Activated CD4-positive, CD25-positive, alpha-beta regulatory T cell treated with anti-CD3 and anti-CD28 coated beads, Interleukin-2, amount 50 U/mL, for 24 hours (primary cell): ENCODE results near the gene TAF11L2.
"Not testable (repeated sequence)": the region's sequence is repeated elsewhere in the genome, so short reads cannot be mapped to it uniquely, and the experiment has no call there.

Experiments
- ATAC-seq, 2 donors: fragments of 150-1000 bp; cut with Tn5 transposase; one replicate each; pipeline ENCODE4 v1.10.0; 2021; ENCODE audit warnings: mild to moderate bottlenecking in 1 of 2, moderate library complexity in 1 of 2

The TAF11L2 gene

GRCh38 chr5:17497931-17498330 is at the start of gene TAF11L2:
TSS of gene TAF11L2 (plus strand) at chr5:17498231.
- ATAC-seq: not testable (repeated sequence)

- ATAC-seq: no peak
Observed at GRCh38 chr5:17448877-17449276, 49.2 kb upstream of the TAF11L2 start.

GRCh38 chr5:17452936-17453335 is 45.1 kb upstream of the TAF11L2 start:
- ATAC-seq: no peak

GRCh38 chr5:17455942-17456341 is 42.1 kb upstream of the TAF11L2 start:
- no peak for ATAC-seq

- no peak for ATAC-seq
Observed at GRCh38 chr5:17461793-17462192, 36.2 kb upstream of the TAF11L2 start.

GRCh38 chr5:17463653-17464052 is 34.4 kb upstream of the TAF11L2 start:
- no peak for ATAC-seq

GRCh38 chr5:17470064-17470463 is 28.0 kb upstream of the TAF11L2 start:
- ATAC-seq: no peak

GRCh38 chr5:17475064-17475463 is 23.0 kb upstream of the TAF11L2 start:
- ATAC-seq: not testable (repeated sequence)

- ATAC-seq: no peak
Observed at GRCh38 chr5:17477043-17477442, 21.0 kb upstream of the TAF11L2 start.

- no peak for ATAC-seq
Observed at GRCh38 chr5:17477573-17478265, 20.3 kb upstream of the TAF11L2 start.

GRCh38 chr5:17481378-17481777 is 16.7 kb upstream of the TAF11L2 start:
- no peak for ATAC-seq

GRCh38 chr5:17482790-17483189 is 15.2 kb upstream of the TAF11L2 start:
- no peak for ATAC-seq

GRCh38 chr5:17486464-17487173 is 11.4 kb upstream of the TAF11L2 start:
- not testable (repeated sequence) for ATAC-seq

- ATAC-seq: no peak
Observed at GRCh38 chr5:17487174-17487512, 10.9 kb upstream of the TAF11L2 start.

- ATAC-seq: not testable (repeated sequence)
Observed at GRCh38 chr5:17491257-17491656, 6.8 kb upstream of the TAF11L2 start.

GRCh38 chr5:17492770-17493169 is 5.3 kb upstream of the TAF11L2 start:
- ATAC-seq: no peak

- ATAC-seq: no peak
Observed at GRCh38 chr5:17497446-17497845, 585 bp upstream of the TAF11L2 start.

GRCh38 chr5:17511775-17512325 is 13.8 kb downstream of the TAF11L2 start:
- ATAC-seq: no peak

- not testable (repeated sequence) for ATAC-seq
Observed at GRCh38 chr5:17517526-17517925, 19.5 kb downstream of the TAF11L2 start.

- not testable (repeated sequence) for ATAC-seq
Observed at GRCh38 chr5:17518067-17518466, 20.0 kb downstream of the TAF11L2 start, which contains the start of gene TAF11L3. TSS of gene TAF11L3 (plus strand) at chr5:17518367.

- not testable (repeated sequence) for ATAC-seq
Observed at GRCh38 chr5:17519508-17519907, 21.5 kb downstream of the TAF11L2 start.

GRCh38 chr5:17521501-17521900 is 23.5 kb downstream of the TAF11L2 start, which contains the start of gene TAF11L4:
TSS of gene TAF11L4 (plus strand) at chr5:17521801.
- ATAC-seq: not testable (repeated sequence)

- not testable (repeated sequence) for ATAC-seq
Observed at GRCh38 chr5:17524935-17525334, 26.9 kb downstream of the TAF11L2 start, which contains the start of gene TAF11L5. TSS of gene TAF11L5 (plus strand) at chr5:17525235.

GRCh38 chr5:17526504-17526903 is 28.5 kb downstream of the TAF11L2 start:
- ATAC-seq: not testable (repeated sequence)
